Stimulated activated CD4-positive, alpha-beta T cell treated with anti-CD3 and anti-CD28 coated beads, Interleukin-15, amount 100 ng/mL, for 48 hours (primary cell): ENCODE measurements around the gene PRSS12.
A peak's percentile ranks its signal among the peaks of the same experiment; 100 is the strongest.

Experiments
- DNase-seq, 2 donors: peaks; one replicate each; pipeline ENCODE4 v3.0.0-alpha.2; 2020; ENCODE audit warnings: low read depth in 2 of 2

The PRSS12 gene

GRCh38 chr4:118357601-118358000 is 4.8 kb upstream of the PRSS12 start:
- no peak for DNase-seq

- no peak for DNase-seq
These were observed 3.9 kb upstream of the PRSS12 start for GRCh38 chr4:118356731-118357130.

GRCh38 chr4:118356111-118356510 is 3.3 kb upstream of the PRSS12 start:
- DNase-seq, result no peak

- no peak for DNase-seq
These were observed 2.1 kb upstream of the PRSS12 start for GRCh38 chr4:118354913-118355312.

GRCh38 chr4:118353534-118354030 is 779 bp upstream of the PRSS12 start:
- no peak for DNase-seq

- DNase-seq, result peak in 1 of 2 donors; percentile 2
These were observed 664 bp downstream of the PRSS12 start for GRCh38 chr4:118351851-118352827.

GRCh38 chr4:118350961-118351360 is 1.8 kb downstream of the PRSS12 start:
- no peak for DNase-seq

GRCh38 chr4:118348886-118349285 is 3.9 kb downstream of the PRSS12 start:
- no peak for DNase-seq

- no peak for DNase-seq
These were observed 6.3 kb downstream of the PRSS12 start for GRCh38 chr4:118346495-118346894.

GRCh38 chr4:118345813-118346212 is 7.0 kb downstream of the PRSS12 start:
- no peak for DNase-seq

GRCh38 chr4:118344801-118345200 is 8.0 kb downstream of the PRSS12 start:
- DNase-seq, result no peak

- no peak for DNase-seq
These were observed 9.3 kb downstream of the PRSS12 start for GRCh38 chr4:118343501-118343900.

- no peak for DNase-seq
These were observed 12.7 kb downstream of the PRSS12 start for GRCh38 chr4:118340109-118340508.

GRCh38 chr4:118338981-118339765 is 13.6 kb downstream of the PRSS12 start:
- DNase-seq, result no peak

GRCh38 chr4:118338518-118338917 is 14.3 kb downstream of the PRSS12 start:
- no peak for DNase-seq

GRCh38 chr4:118337954-118338353 is 14.8 kb downstream of the PRSS12 start:
- DNase-seq, result no peak

GRCh38 chr4:118335774-118336173 is 17.0 kb downstream of the PRSS12 start:
- no peak for DNase-seq

GRCh38 chr4:118335324-118335723 is 17.5 kb downstream of the PRSS12 start:
- no peak for DNase-seq

GRCh38 chr4:118331352-118331751 is 21.5 kb downstream of the PRSS12 start:
- no peak for DNase-seq

GRCh38 chr4:118329849-118330248 is 23.0 kb downstream of the PRSS12 start:
- DNase-seq, result no peak

GRCh38 chr4:118327554-118328241 is 25.1 kb downstream of the PRSS12 start:
- DNase-seq, result no peak

GRCh38 chr4:118326585-118326984 is 26.2 kb downstream of the PRSS12 start:
- DNase-seq, result no peak
